Uterus (tissue), 4 donors: ENCODE data around the gene P2RX5. TPM values are rescaled to one million over a fixed set of nuclear protein-coding genes. Genes with fewer than 3 reads are reported as not detected.

ENCODE experiments used
- DNase-seq, 2 donors: peaks; one replicate each; pipeline ENCODE4 v3.0.0-alpha.2; 2019 to 2020
- H3K27ac ChIP-seq, 2 donors: fragments of 200-600 bp; sonication (generic); 1 replicate in 1 of 2; 2 replicates in 1 of 2; pipeline ENCODE4 v1.5.1; 2016 to 2018
- H3K27me3 ChIP-seq, 2 donors: fragments of 200-600 bp; sonication (generic); one replicate each; pipeline ENCODE4 v1.5.1; 2018 to 2019; ENCODE audit warnings: control low read depth in 1 of 2
- H3K36me3 ChIP-seq, 2 donors: fragments of 200-600 bp; sonication (generic); one replicate each; pipeline ENCODE4 v1.5.1; 2019; ENCODE audit warnings: control low read depth in 1 of 2
- H3K4me1 ChIP-seq, 2 donors: fragments of 200-600 bp; sonication (generic); one replicate each; pipeline ENCODE4 v1.5.1; 2018 to 2019; ENCODE audit warnings: control low read depth in 1 of 2
- H3K4me3 ChIP-seq, 2 donors: fragments of 200-600 bp; sonication (generic); 1 replicate in 1 of 2; 2 replicates in 1 of 2; pipeline ENCODE4 v1.5.1; 2018 to 2019; ENCODE audit warnings: mild to moderate bottlenecking in 1 of 2
- H3K9me3 ChIP-seq, 2 donors: fragments of 200-600 bp; sonication (generic); one replicate each; pipeline ENCODE4 v1.5.1; 2019; ENCODE audit warnings: control low read depth in 1 of 2
- CTCF ChIP-seq, 4 experiments: fragments of 200-600 bp in 2 of 4; fragments of 450-650 bp in 2 of 4; sonication (generic) in 2 of 4; IDR thresholded peaks; one replicate each; pipeline ENCODE4 v1.5.1; 2016 to 2019; ENCODE audit warnings: antibody characterized with exemption in 4 of 4, mild to moderate bottlenecking in 2 of 4, moderate library complexity in 1 of 4
- POLR2A ChIP-seq, 2 donors: fragments of 450-650 bp; IDR thresholded peaks; one replicate each; pipeline ENCODE4 v1.6.1; 2016; ENCODE audit warnings: antibody characterized with exemption in 2 of 2, mild to moderate bottlenecking in 1 of 2, moderate library complexity in 1 of 2
- intact Hi-C: fragments of 100-400 bp; cut with DNase I; formaldehyde crosslinking; loops from one replicate; pipeline ENCODE4 v1.15.1; 2023; ENCODE audit warnings: low total_unique reads
- total RNA-seq, 4 donors: library from RNA; depleted of rRNA in 3 of 4; stranded (reverse); fragments of >200 nt in 3 of 4; gene quantifications; one replicate each; pipeline versions ENCODE4 v1.1.0 to v1.2.4, GENCODE V29; 2014 to 2023
- donor health status: DM: yes; HTN: yes; CAD: no.

The P2RX5 gene
- total RNA-seq, 4 donors from 2014 or later, result 0.51 to 8.2 (median 1.1) TPM

DNA sequence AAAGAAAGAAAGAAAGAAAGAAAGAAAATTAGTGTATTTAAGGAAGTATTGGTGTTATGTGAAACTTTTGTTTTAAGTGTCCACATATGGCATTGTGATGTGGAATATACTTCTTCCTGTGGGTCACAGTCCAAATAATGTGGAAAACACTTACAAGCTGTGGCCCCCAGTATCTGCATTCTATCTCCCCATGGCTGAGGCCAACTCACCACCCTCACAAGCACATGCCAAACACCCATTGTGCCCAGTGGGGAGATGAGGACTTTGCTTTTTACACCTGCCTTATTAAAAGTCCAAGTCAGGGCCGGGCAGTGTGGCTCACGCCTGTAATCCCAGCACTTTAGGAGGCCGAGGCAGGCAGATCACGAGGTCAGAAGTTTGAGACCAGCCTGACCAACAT, 4.0 kb upstream of the P2RX5 start:
- Histone ChIP-seq H3K36me3 (no peaks in the 10 kb centered on the region), H3K4me1 (peaks cover 0 to 11% of the 10 kb centered on the region in 2 donors), H3K4me3 (no peak overlapping the region), H3K27me3 (no peaks in the 10 kb centered on the region), H3K27ac (no peak overlapping the region), H3K9me3 (peaks cover 0 to 7% of the 10 kb centered on the region in 2 donors)
- TF ChIP-seq POLR2A (IDR thresholded peaks at IDR 0.05) (no peak), CTCF (IDR thresholded peaks at IDR 0.05) (no peak)
- intact Hi-C loops, result no loop called here
- DNase-seq, result no peak

GRCh38 chr17:3698139-3698538, 2.2 kb upstream of the P2RX5 start:
- Histone ChIP-seq H3K27me3 (peaks cover 0 to 10% of the 10 kb centered on the region in 2 donors), H3K27ac (no peak overlapping the region), H3K9me3 (peaks cover 0 to 7% of the 10 kb centered on the region in 2 donors), H3K36me3 (no peaks in the 10 kb centered on the region), H3K4me1 (peaks cover 0 to 14% of the 10 kb centered on the region in 2 donors), H3K4me3 (no peak overlapping the region)
- intact Hi-C loops, result no loop called here
- TF ChIP-seq CTCF (IDR thresholded peaks at IDR 0.05), result no peak
- TF ChIP-seq POLR2A (IDR thresholded peaks at IDR 0.05), result no peak
- no peak for DNase-seq

GRCh38 chr17:3697103-3697476, 1.1 kb upstream of the P2RX5 start:
- H3K27me3 ChIP-seq, result peaks cover 0 to 16% of the 10 kb centered on the region in 2 donors
- H3K36me3 ChIP-seq, result no peaks in the 10 kb centered on the region
- H3K9me3 ChIP-seq, result peaks cover 0 to 7% of the 10 kb centered on the region in 2 donors
- no peak overlapping the region for H3K27ac ChIP-seq
- no peak for DNase-seq
- H3K4me3 ChIP-seq, result no peak overlapping the region
- intact Hi-C loops, result no loop called here
- TF ChIP-seq POLR2A (IDR thresholded peaks at IDR 0.05), result no peak
- TF ChIP-seq CTCF (IDR thresholded peaks at IDR 0.05), result no peak
- H3K4me1 ChIP-seq, result peaks cover 0 to 14% of the 10 kb centered on the region in 2 donors

GRCh38 chr17:3695129-3695722, 729 bp downstream of the P2RX5 start:
- DNase-seq, result no peak
- H3K9me3 ChIP-seq, result peaks cover 0 to 7% of the 10 kb centered on the region in 2 donors
- H3K36me3 ChIP-seq, result no peaks in the 10 kb centered on the region
- peak overlapping the region; percentile 20 to 28 for H3K4me3 ChIP-seq
- TF ChIP-seq CTCF (IDR thresholded peaks at IDR 0.05), result no peak
- no peak for TF ChIP-seq POLR2A (IDR thresholded peaks at IDR 0.05)
- intact Hi-C loops, result no loop called here
- H3K27ac ChIP-seq, result no peak overlapping the region
- peaks cover 0 to 14% of the 10 kb centered on the region in 2 donors for H3K4me1 ChIP-seq
- peaks cover 0 to 16% of the 10 kb centered on the region in 2 donors for H3K27me3 ChIP-seq

GRCh38 chr17:3693829-3694231, 2.1 kb downstream of the P2RX5 start:
- H3K27me3 ChIP-seq, result peaks cover 0 to 16% of the 10 kb centered on the region in 2 donors
- no peak for DNase-seq
- no peak for TF ChIP-seq POLR2A (IDR thresholded peaks at IDR 0.05)
- TF ChIP-seq CTCF (IDR thresholded peaks at IDR 0.05), result no peak
- peaks cover 0 to 14% of the 10 kb centered on the region in 2 donors for H3K4me1 ChIP-seq
- peaks cover 0 to 7% of the 10 kb centered on the region in 2 donors for H3K9me3 ChIP-seq
- H3K27ac ChIP-seq, result no peak overlapping the region
- intact Hi-C loops, result no loop called here
- no peak overlapping the region for H3K4me3 ChIP-seq
- no peaks in the 10 kb centered on the region for H3K36me3 ChIP-seq
